Measurements from ENCODE around the gene MAPRE3.

MAPRE3 gene

DNA sequence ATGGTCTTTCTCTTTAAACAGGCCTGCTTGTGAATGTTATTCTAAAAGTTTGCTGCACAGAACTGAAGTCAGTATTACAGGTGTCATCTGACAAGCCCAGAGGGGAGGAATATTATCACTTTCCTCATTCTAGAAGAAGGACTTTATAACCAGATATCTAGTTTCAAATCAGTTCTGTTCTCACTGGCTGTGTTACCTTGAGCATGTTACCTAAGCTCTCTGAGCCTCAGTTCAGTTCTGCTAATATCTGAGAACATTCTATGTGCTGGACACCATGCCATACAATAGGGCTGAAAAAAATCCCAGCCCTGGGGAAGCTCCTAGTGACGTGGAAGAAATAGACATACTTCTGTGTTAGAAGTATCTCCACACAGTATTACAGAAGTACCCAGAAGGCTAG, 27.9 kb downstream of the MAPRE3 start:
- Histone ChIP-seq H3K36me3 (ENCODE audit: insufficient read depth, low read length) (no peaks in the 10 kb centered on the region), H3K4me1 (ENCODE audit: insufficient read depth, low read length) (no peaks in the 10 kb centered on the region), H3K9me3 (ENCODE audit: low read length) (no peaks in the 10 kb centered on the region), H2AFZ (ENCODE audit: low read depth, low read length) (no peak overlapping the region), H3K27me3 (ENCODE audit: insufficient read depth, low read length) (no peaks in the 10 kb centered on the region), H3K4me3 (ENCODE audit: low read length) (no peak overlapping the region)

DNA sequence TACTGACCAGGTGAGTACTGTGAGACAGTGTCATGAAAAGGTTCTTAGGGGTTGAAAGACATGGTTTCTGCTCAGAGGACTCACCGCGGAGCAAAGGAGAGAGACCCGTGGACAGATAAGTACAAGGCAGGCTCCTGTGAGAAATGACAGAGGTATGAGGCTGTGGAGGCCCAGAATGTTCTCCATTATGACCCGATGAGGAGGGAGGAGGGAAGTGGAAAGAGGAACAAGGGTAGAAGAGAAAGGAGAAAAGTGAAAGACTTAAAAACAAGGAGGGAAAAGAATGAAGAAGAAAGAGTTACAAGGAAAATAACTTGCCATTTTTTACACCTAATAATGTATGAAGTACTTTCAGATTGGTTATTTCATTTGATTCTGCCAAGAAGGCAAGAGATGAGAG, 29.8 kb downstream of the MAPRE3 start:
- Histone ChIP-seq H2AFZ (ENCODE audit: low read depth, low read length) (no peak overlapping the region), H3K27me3 (ENCODE audit: insufficient read depth, low read length) (no peaks in the 10 kb centered on the region), H3K4me1 (ENCODE audit: insufficient read depth, low read length) (no peaks in the 10 kb centered on the region), H3K36me3 (ENCODE audit: insufficient read depth, low read length) (no peaks in the 10 kb centered on the region), H3K9me3 (ENCODE audit: low read length) (no peaks in the 10 kb centered on the region), H3K4me3 (ENCODE audit: low read length) (no peak overlapping the region)

DNA sequence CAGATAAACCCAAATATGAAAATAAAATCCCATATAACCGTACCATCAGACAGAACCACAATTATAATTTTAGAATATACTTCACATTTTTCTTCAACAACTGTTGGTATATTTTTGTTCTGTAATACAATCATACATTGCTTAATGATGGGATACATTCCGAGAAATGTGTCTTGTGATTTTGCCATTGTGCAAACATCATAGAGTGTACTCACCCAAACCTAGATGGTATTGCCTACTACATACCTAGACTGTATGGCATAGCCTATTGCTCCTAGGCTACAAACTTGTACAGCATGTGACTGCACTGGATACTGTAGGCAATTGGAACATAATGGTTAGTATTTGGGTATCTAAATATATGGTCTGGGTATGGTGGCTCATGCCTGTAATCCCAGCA, 30.6 kb downstream of the MAPRE3 start:
- no peak overlapping the region for H3K4me3 ChIP-seq (ENCODE audit: low read length)
- no peaks in the 10 kb centered on the region for H3K36me3 ChIP-seq (ENCODE audit: insufficient read depth, low read length)
- H3K9me3 ChIP-seq (ENCODE audit: low read length), result no peaks in the 10 kb centered on the region
- no peaks in the 10 kb centered on the region for H3K27me3 ChIP-seq (ENCODE audit: insufficient read depth, low read length)
- no peaks in the 10 kb centered on the region for H3K4me1 ChIP-seq (ENCODE audit: insufficient read depth, low read length)
- no peak overlapping the region for H2AFZ ChIP-seq (ENCODE audit: low read depth, low read length)

DNA sequence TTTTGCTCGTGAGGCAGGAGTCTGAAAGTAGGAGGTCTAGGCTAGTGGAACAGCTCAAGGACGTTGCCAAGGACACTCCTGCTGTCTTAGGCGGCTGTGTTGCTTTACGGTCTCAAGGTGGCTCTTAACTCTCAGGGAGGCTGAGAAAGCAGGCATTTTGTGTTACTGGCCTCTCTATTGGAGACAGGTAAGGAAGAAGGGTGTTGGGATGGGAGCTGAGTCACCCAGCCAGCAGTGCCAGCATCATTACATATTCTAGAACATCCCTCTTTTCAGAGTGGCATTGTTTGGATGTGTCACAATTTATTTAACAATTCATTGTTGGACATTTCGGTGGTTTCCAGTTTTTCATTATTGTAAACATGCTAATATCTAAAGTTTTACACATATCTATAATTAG, 31.5 kb downstream of the MAPRE3 start:
- H3K36me3 ChIP-seq (ENCODE audit: insufficient read depth, low read length), result no peaks in the 10 kb centered on the region
- no peak overlapping the region for H2AFZ ChIP-seq (ENCODE audit: low read depth, low read length)
- H3K4me1 ChIP-seq (ENCODE audit: insufficient read depth, low read length), result no peaks in the 10 kb centered on the region
- H3K27me3 ChIP-seq (ENCODE audit: insufficient read depth, low read length), result no peaks in the 10 kb centered on the region
- H3K9me3 ChIP-seq (ENCODE audit: low read length), result no peaks in the 10 kb centered on the region
- no peak overlapping the region for H3K4me3 ChIP-seq (ENCODE audit: low read length)

DNA sequence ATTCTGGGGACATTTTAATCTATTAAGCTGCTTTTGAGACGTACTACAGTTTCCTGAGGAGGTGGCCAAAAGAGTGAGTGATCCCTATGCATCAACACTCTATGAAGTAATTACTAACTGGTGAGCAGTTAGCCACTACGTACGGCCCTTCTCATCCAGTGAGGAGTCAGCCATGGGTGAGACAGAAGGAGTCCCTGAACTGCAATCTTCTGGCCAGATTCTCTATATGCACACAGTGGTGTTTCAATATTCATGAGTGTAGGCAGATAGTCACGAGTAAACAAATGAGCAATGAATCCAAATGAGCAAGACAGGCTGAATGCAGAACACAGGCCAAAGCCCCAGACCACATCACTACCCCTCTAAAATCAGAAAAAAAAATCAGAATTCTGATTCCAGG, 32.6 kb downstream of the MAPRE3 start:
- Histone ChIP-seq H2AFZ (ENCODE audit: low read depth, low read length) (no peak overlapping the region), H3K4me1 (ENCODE audit: insufficient read depth, low read length) (no peaks in the 10 kb centered on the region), H3K9me3 (ENCODE audit: low read length) (no peaks in the 10 kb centered on the region), H3K4me3 (ENCODE audit: low read length) (no peak overlapping the region), H3K36me3 (ENCODE audit: insufficient read depth, low read length) (no peaks in the 10 kb centered on the region), H3K27me3 (ENCODE audit: insufficient read depth, low read length) (no peaks in the 10 kb centered on the region)

DNA sequence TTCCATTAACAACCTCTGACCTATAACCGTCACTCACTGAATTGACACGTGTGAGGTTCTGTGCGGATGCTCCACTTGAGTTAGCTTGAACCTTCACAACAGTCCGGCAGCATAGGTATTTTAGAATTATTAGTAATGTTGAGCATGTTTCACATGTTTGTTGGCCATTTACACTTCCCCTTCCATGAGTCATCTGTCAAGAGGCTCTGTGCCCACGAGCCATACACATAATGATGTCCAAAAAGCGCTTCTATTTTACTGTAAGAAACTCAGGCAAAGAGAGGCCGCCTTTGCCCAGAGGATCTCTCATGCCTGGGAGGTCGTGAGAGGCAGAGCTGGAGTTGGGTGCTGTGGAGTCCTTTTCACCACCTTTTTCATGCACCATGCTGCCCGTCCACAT, 33.4 kb downstream of the MAPRE3 start:
- no peak overlapping the region for H2AFZ ChIP-seq (ENCODE audit: low read depth, low read length)
- H3K4me1 ChIP-seq (ENCODE audit: insufficient read depth, low read length), result no peaks in the 10 kb centered on the region
- no peaks in the 10 kb centered on the region for H3K36me3 ChIP-seq (ENCODE audit: insufficient read depth, low read length)
- no peaks in the 10 kb centered on the region for H3K27me3 ChIP-seq (ENCODE audit: insufficient read depth, low read length)
- no peaks in the 10 kb centered on the region for H3K9me3 ChIP-seq (ENCODE audit: low read length)
- H3K4me3 ChIP-seq (ENCODE audit: low read length), result no peak overlapping the region

DNA sequence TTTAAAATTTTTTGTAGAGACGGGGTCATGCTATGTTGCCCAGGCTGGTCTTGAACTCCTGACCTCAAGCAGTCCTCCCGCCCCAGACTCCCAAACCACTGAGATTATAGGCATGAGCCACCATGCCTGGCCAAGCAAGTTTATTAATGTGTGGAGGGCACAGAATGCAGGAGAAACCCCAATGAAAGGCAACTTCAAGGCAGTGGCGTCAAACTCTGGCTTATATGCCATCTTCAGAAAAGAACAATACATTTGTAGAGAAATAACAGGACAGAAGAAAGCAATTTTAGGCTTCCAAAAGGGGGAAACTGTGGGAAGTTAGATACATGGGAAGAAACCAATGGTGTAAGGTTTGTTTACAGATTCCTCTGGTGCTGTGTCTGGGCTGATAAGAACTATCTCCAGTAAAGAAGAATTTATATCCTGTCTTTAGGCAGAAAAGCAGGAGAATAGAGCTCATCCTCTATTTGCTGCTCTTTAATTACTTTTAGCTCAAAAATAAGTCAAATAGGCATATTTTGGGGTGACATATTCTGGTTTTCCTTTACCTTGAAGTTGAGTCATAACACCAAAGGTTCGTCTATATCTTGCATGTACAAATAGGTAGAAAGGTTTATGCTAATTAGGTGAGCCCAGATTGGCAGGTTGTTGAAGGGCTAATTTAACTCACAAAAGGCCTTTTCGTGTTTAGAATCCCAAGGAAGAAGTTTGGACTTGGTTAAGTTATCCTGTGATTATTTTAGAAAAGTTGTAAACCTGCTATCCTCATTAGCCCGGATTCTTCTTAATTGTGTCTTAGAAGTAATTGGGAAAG, 36.4 kb downstream of the MAPRE3 start:
- H2AFZ ChIP-seq (ENCODE audit: low read depth, low read length), result no peak overlapping the region

DNA sequence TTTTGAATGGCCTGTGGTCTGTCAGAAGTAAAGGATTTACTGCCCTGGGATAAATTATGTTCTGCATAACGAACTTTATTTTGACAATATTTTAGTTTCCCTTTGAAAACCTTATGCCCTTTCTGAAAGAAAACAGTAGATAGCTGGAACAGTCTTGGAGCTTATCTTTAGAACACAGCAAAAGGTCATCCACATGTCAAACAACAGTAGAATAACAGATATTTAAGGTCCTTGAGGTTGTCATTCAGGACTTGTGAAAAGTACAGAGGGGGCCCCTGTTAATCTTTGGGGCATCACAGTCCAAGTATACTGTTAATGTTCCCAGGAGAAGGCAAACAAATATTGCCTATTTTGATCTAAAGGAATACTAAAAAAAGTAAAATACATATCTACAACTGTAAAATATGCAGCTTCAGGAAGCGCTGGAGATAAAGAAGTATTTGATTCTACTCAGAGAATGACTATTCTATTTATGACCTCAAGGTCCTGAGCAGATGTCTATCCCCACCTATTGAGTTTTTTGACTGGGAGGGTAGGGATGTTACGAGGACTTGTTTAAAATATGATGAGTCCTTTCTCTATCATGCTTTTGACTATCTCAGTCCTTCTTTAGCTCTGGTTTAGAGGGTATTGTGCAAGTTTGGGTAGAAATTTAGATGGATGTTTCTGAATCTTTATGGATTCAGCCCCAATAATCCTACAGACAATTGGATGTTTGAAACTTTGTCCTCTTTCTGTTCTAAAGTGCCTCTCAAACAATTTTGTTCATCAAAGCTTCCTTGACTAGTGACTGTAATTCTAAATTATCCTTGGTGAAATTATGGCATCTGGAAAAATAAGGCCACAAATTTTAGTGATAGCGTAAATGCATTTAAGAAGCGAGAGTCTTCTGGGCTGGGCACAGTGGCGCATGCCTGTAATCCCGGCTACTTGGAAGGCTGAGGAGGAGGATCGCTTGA, 37.3 kb downstream of the MAPRE3 start:
- no peak overlapping the region for H3K4me3 ChIP-seq (ENCODE audit: low read length)
- H3K27me3 ChIP-seq (ENCODE audit: insufficient read depth, low read length), result no peaks in the 10 kb centered on the region
- no peak overlapping the region for H2AFZ ChIP-seq (ENCODE audit: low read depth, low read length)

More for the DNA sequence above, 36.4 kb downstream of the MAPRE3 start:
- H3K36me3 ChIP-seq (ENCODE audit: insufficient read depth, low read length), result no peaks in the 10 kb centered on the region
- no peaks in the 10 kb centered on the region for H3K27me3 ChIP-seq (ENCODE audit: insufficient read depth, low read length)
- H3K9me3 ChIP-seq (ENCODE audit: low read length), result no peaks in the 10 kb centered on the region
- H3K4me1 ChIP-seq (ENCODE audit: insufficient read depth, low read length), result no peaks in the 10 kb centered on the region
- no peak overlapping the region for H3K4me3 ChIP-seq (ENCODE audit: low read length)

DNA sequence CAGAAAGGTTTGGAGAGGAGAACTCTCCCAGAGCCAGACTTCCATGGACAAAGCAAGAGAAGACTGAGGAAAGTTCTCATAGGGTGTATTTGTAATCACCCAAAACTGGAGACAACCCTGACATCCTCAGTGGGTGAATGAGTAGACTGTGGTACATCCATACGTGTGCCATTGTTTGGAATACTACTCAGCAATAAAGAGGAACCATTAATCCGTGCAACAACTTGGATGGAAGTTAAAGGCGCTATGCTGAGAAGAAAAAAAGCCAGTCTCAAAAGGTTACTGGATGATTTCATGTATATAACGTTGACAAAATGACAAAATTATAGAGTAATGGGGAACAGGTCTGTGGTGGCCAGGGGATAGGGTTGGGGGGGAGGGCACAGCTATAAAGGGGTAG, 38.2 kb downstream of the MAPRE3 start:
- H2AFZ ChIP-seq (ENCODE audit: low read depth, low read length), result no peak overlapping the region
- H3K36me3 ChIP-seq (ENCODE audit: insufficient read depth, low read length), result no peaks in the 10 kb centered on the region
- no peaks in the 10 kb centered on the region for H3K27me3 ChIP-seq (ENCODE audit: insufficient read depth, low read length)

More for the DNA sequence above, 37.3 kb downstream of the MAPRE3 start:
- H3K9me3 ChIP-seq (ENCODE audit: low read length), result no peaks in the 10 kb centered on the region
- no peaks in the 10 kb centered on the region for H3K36me3 ChIP-seq (ENCODE audit: insufficient read depth, low read length)
- H3K4me1 ChIP-seq (ENCODE audit: insufficient read depth, low read length), result no peaks in the 10 kb centered on the region

DNA sequence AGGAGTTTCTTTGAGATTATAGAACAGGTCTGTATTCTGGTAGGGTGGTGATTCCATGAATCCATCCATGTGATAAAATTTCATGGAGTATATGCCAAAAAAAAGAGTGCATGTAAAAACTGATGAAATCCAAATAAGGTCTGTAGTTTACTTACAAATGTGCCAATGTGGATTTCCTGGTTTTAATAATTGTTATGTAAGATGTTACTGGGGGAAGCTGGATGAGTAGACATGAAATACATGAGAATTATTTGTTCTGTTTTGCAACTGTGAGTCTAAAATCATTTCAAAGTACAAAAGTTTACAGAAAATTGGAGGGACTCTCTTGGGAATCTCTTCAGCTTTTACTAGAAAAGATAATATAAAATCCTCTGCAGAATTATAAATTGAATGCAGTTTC, 38.6 kb downstream of the MAPRE3 start:
- H3K36me3 ChIP-seq (ENCODE audit: insufficient read depth, low read length), result no peaks in the 10 kb centered on the region
- no peak overlapping the region for H2AFZ ChIP-seq (ENCODE audit: low read depth, low read length)
- no peaks in the 10 kb centered on the region for H3K9me3 ChIP-seq (ENCODE audit: low read length)
- H3K4me1 ChIP-seq (ENCODE audit: insufficient read depth, low read length), result no peaks in the 10 kb centered on the region
- H3K4me3 ChIP-seq (ENCODE audit: low read length), result no peak overlapping the region
- no peaks in the 10 kb centered on the region for H3K27me3 ChIP-seq (ENCODE audit: insufficient read depth, low read length)

More for the DNA sequence above, 38.2 kb downstream of the MAPRE3 start:
- Histone ChIP-seq H3K4me3 (ENCODE audit: low read length) (no peak overlapping the region), H3K9me3 (ENCODE audit: low read length) (no peaks in the 10 kb centered on the region), H3K4me1 (ENCODE audit: insufficient read depth, low read length) (no peaks in the 10 kb centered on the region)

DNA sequence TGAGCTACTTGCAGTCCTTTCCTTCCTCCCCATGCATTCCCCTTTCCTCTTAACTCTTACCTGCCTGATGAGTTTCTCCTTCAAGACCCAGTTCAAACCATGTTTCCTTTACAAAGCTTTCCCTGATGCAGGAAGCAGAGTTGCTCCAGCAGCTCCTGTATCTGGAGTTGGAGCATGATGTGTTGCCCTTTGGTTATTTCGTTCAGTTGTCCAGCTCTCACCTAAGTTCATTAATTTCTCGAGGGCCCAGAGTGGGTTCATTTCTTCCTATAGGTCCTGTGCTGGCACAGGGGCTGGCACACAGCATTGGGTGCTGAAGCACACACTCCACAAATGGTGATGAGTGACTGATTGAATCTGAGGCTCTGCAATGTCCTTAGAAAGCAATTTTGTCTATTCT, 39.3 kb downstream of the MAPRE3 start:
- no peaks in the 10 kb centered on the region for H3K27me3 ChIP-seq (ENCODE audit: insufficient read depth, low read length)
- H3K4me1 ChIP-seq (ENCODE audit: insufficient read depth, low read length), result no peaks in the 10 kb centered on the region
- no peak overlapping the region for H3K4me3 ChIP-seq (ENCODE audit: low read length)
- no peaks in the 10 kb centered on the region for H3K36me3 ChIP-seq (ENCODE audit: insufficient read depth, low read length)
- no peaks in the 10 kb centered on the region for H3K9me3 ChIP-seq (ENCODE audit: low read length)
- no peak overlapping the region for H2AFZ ChIP-seq (ENCODE audit: low read depth, low read length)

DNA sequence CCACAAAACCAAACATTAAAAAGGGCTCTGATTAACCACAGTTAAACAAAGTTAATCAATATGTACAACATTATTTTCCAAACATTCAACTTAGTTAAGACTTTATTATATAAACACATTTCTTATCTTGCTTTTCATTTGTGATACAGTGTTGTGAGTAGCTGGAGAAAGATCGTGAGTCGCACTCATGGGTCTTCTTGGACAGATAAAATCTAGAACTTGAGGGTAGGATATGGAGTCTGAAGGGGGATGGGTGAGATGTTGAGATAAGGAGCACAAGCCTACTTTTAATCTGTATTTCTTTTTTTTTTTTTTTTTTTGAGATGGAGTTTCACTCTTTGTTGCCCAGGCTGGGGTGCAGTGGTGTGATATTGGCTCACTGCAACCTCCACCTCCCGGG, 39.7 kb downstream of the MAPRE3 start:
- H3K27me3 ChIP-seq (ENCODE audit: insufficient read depth, low read length), result no peaks in the 10 kb centered on the region
- H3K9me3 ChIP-seq (ENCODE audit: low read length), result no peaks in the 10 kb centered on the region
- no peak overlapping the region for H3K4me3 ChIP-seq (ENCODE audit: low read length)
- no peaks in the 10 kb centered on the region for H3K4me1 ChIP-seq (ENCODE audit: insufficient read depth, low read length)
- H2AFZ ChIP-seq (ENCODE audit: low read depth, low read length), result no peak overlapping the region
- H3K36me3 ChIP-seq (ENCODE audit: insufficient read depth, low read length), result peaks cover 3% of the 10 kb centered on the region

DNA sequence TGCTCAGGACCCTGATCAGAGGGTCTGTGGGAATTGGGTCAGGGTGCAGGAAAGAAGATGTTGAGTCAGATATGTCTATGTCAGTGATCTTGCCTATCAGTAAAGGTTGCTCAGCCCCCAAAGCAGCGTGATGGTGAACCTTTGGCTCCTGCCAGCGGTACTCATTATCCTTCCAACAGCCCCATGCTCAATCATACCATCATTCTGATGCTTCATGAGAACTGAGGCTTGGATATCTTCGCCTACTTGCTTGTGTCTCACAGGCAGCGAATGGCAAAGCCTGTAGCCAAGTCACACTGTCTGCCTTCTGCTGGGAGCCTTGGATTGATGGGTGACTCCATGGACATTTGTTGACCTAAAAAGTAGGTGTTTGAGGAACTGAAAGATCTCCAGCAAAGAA, 43.3 kb downstream of the MAPRE3 start:
- H3K36me3 ChIP-seq (ENCODE audit: insufficient read depth, low read length), result peaks cover 3% of the 10 kb centered on the region
- H3K4me1 ChIP-seq (ENCODE audit: insufficient read depth, low read length), result no peaks in the 10 kb centered on the region
- no peaks in the 10 kb centered on the region for H3K27me3 ChIP-seq (ENCODE audit: insufficient read depth, low read length)
- H3K4me3 ChIP-seq (ENCODE audit: low read length), result no peak overlapping the region
- H3K9me3 ChIP-seq (ENCODE audit: low read length), result no peaks in the 10 kb centered on the region
- H2AFZ ChIP-seq (ENCODE audit: low read depth, low read length), result no peak overlapping the region
